ENCODE measurements around the gene YPEL3.
A peak's percentile ranks its signal among the peaks of the same experiment; 100 is the strongest.

The YPEL3 gene

GRCh38 chr16:30054451-30054850 lies 41.6 kb downstream of the YPEL3 start:
- Histone ChIP-seq H3K27ac (ENCODE audit: low read depth, low read length) (no peak overlapping the region), H3K4me1 (ENCODE audit: control insufficient read depth, insufficient read depth, low read length) (no peaks in the 10 kb centered on the region; the same call in 1 of the 2 replicates), H3K4me3 (ENCODE audit: low read depth, low read length) (no peak overlapping the region), H3K27me3 (ENCODE audit: control insufficient read depth, insufficient read depth, low read length) (no peaks in the 10 kb centered on the region), H3K9ac (ENCODE audit: low read length) (no peak overlapping the region), H3K36me3 (ENCODE audit: control insufficient read depth, insufficient read depth, low read length) (no peaks in the 10 kb centered on the region), H3K9me3 (ENCODE audit: control insufficient read depth, insufficient read depth, low read depth, low read length) (no peaks in the 10 kb centered on the region)

DNA sequence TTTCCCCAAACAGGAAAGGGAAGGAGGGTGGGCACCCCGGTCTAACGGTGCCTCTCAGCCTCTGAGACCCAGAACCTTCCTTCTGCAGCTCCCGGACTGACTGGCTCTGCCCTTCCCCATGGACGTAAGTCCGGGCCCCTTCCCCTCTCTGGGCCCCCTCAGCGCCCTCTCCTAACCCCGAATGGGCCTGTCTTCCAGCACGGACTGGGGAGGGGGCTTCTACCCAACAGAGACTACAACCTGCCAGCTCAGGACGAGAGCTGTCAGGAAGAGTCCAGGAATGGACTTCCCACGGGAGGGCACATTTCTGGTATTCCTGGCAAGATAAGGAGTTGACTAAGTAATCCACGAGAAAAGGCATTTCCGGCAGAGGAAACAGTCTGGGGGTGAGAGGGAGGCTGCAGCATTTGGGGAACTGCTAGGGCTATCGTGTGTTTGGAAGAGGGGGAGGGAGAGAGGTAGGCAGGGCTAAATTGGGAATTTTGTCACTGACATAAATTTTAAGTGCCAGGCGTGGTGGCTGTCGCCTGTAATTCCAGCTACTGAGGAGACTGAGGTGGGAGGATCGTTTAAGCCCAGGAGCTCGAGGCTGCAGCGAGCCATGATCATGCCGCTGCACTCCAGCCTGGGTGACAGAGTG lies 42.5 kb downstream of the YPEL3 start:
- Histone ChIP-seq H3K27ac (ENCODE audit: low read depth, low read length) (no peak overlapping the region), H3K9me3 (ENCODE audit: control insufficient read depth, insufficient read depth, low read depth, low read length) (no peaks in the 10 kb centered on the region), H3K4me1 (ENCODE audit: control insufficient read depth, insufficient read depth, low read length) (no peaks in the 10 kb centered on the region; the same call in 1 of the 2 replicates), H3K36me3 (ENCODE audit: control insufficient read depth, insufficient read depth, low read length) (no peaks in the 10 kb centered on the region), H3K4me3 (ENCODE audit: low read depth, low read length) (peak overlapping the region; percentile 79), H3K9ac (ENCODE audit: low read length) (peak overlapping the region; percentile 66), H3K27me3 (ENCODE audit: control insufficient read depth, insufficient read depth, low read length) (no peaks in the 10 kb centered on the region)

GRCh38 chr16:30052671-30053372 lies 43.2 kb downstream of the YPEL3 start:
- peak overlapping the region; percentile 66 for H3K9ac ChIP-seq (ENCODE audit: low read length)
- no peaks in the 10 kb centered on the region for H3K27me3 ChIP-seq (ENCODE audit: control insufficient read depth, insufficient read depth, low read length)
- H3K4me1 ChIP-seq (ENCODE audit: control insufficient read depth, insufficient read depth, low read length) = no peaks in the 10 kb centered on the region; the same call in 1 of the 2 replicates
- no peak overlapping the region for H3K27ac ChIP-seq (ENCODE audit: low read depth, low read length)
- H3K4me3 ChIP-seq (ENCODE audit: low read depth, low read length) = peak overlapping the region; percentile 79
- no peaks in the 10 kb centered on the region for H3K9me3 ChIP-seq (ENCODE audit: control insufficient read depth, insufficient read depth, low read depth, low read length)
- no peaks in the 10 kb centered on the region for H3K36me3 ChIP-seq (ENCODE audit: control insufficient read depth, insufficient read depth, low read length)

DNA sequence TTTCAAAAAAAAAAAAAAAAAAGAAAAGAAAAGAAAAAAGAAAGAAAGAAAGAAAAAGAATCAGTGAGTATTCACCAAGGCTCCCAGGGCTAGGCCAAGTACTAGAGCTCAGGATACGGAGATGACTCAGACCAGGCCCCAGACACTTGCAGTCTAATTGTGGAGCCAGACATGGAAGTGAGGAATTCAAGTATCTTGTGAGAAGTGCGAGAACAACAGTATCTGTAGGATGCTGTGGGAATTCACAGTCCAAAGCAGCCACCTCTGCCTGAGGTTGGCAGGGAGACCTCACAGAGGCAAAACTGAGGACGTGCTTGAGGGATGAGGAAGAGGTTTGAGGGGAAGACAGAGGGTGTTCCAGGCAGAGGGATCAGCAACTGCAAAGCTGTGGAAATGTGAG lies 44.5 kb downstream of the YPEL3 start:
- H3K9ac ChIP-seq (ENCODE audit: low read length) = no peak overlapping the region

DNA sequence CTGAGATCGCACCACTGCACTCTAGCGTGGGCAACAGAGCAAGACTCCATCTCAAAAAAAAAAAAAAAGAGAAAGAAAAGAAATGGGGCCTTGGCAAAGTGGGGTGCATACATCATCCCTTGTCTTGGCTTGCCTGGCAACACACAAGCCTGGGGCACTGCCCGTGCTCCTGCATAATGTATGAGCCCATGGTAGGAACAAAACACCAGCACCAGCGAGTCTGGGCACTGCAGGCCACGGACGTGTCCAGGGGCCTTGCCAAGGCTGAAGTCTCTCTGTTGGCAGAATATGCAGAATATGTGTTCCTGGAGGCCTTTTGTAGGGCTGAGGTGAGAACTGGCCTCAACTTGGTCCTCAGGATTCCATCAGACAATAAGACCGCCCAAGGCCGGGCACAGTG lies 46.1 kb downstream of the YPEL3 start:
- H3K27me3 ChIP-seq (ENCODE audit: control insufficient read depth, insufficient read depth, low read length) = no peaks in the 10 kb centered on the region
- H3K9ac ChIP-seq (ENCODE audit: low read length) = no peak overlapping the region
- no peak overlapping the region for H3K4me3 ChIP-seq (ENCODE audit: low read depth, low read length)
- no peaks in the 10 kb centered on the region; the same call in 1 of the 2 replicates for H3K4me1 ChIP-seq (ENCODE audit: control insufficient read depth, insufficient read depth, low read length)
- no peak overlapping the region for H3K27ac ChIP-seq (ENCODE audit: low read depth, low read length)
- no peaks in the 10 kb centered on the region for H3K36me3 ChIP-seq (ENCODE audit: control insufficient read depth, insufficient read depth, low read length)
- H3K9me3 ChIP-seq (ENCODE audit: control insufficient read depth, insufficient read depth, low read depth, low read length) = no peaks in the 10 kb centered on the region

More for the DNA sequence above, 44.5 kb downstream of the YPEL3 start:
- H3K27ac ChIP-seq (ENCODE audit: low read depth, low read length) = no peak overlapping the region
- H3K27me3 ChIP-seq (ENCODE audit: control insufficient read depth, insufficient read depth, low read length) = no peaks in the 10 kb centered on the region
- no peaks in the 10 kb centered on the region; the same call in 1 of the 2 replicates for H3K4me1 ChIP-seq (ENCODE audit: control insufficient read depth, insufficient read depth, low read length)
- H3K36me3 ChIP-seq (ENCODE audit: control insufficient read depth, insufficient read depth, low read length) = no peaks in the 10 kb centered on the region
- H3K9me3 ChIP-seq (ENCODE audit: control insufficient read depth, insufficient read depth, low read depth, low read length) = no peaks in the 10 kb centered on the region
- H3K4me3 ChIP-seq (ENCODE audit: low read depth, low read length) = no peak overlapping the region

DNA sequence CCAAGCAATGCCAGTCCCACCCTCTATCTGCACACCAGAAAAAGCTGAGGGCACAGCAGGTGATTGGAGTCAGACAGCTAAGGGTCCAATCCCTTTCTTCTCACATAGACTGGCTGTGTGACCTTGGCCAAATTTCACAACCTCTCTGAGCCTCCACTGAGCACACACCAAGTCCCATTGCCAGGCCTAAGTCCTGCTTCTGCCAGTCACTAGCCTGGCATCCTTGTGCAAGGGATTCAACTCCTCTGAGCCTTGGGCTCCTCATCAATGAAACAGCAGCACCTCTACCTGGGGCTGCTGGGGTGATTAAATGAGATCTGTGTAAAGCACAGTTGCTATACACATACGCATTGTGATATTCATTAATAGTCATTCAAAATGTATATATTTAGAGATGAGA lies 49.4 kb downstream of the YPEL3 start:
- Histone ChIP-seq H3K4me1 (ENCODE audit: control insufficient read depth, insufficient read depth, low read length) (no peaks in the 10 kb centered on the region; the same call in 1 of the 2 replicates), H3K36me3 (ENCODE audit: control insufficient read depth, insufficient read depth, low read length) (no peaks in the 10 kb centered on the region), H3K4me3 (ENCODE audit: low read depth, low read length) (no peak overlapping the region), H3K27ac (ENCODE audit: low read depth, low read length) (no peak overlapping the region), H3K9ac (ENCODE audit: low read length) (no peak overlapping the region), H3K27me3 (ENCODE audit: control insufficient read depth, insufficient read depth, low read length) (no peaks in the 10 kb centered on the region), H3K9me3 (ENCODE audit: control insufficient read depth, insufficient read depth, low read depth, low read length) (no peaks in the 10 kb centered on the region)

DNA sequence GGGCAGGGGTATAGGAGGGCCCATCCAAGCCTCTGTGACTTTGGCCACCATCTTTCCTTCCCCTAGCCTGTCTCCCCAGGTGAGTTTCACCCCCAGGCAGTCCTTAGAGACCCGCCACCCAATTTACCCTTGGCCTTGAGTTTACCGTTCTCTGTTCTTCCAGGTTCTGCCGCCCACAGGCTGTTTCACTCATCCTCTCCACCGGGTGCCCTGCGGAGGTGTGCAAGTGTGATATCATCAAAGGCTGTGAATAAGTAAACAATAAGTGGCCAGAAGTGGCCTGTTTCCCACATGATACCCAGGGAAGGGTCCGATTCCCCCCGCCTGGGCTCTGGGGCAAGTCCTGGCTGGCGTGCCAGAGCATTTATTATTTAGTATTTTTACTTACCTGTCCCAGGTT lies 49.8 kb downstream of the YPEL3 start:
- H3K9ac ChIP-seq (ENCODE audit: low read length) = no peak overlapping the region
- no peaks in the 10 kb centered on the region for H3K9me3 ChIP-seq (ENCODE audit: control insufficient read depth, insufficient read depth, low read depth, low read length)
- H3K27ac ChIP-seq (ENCODE audit: low read depth, low read length) = no peak overlapping the region
- H3K27me3 ChIP-seq (ENCODE audit: control insufficient read depth, insufficient read depth, low read length) = no peaks in the 10 kb centered on the region
- no peak overlapping the region for H3K4me3 ChIP-seq (ENCODE audit: low read depth, low read length)
- H3K4me1 ChIP-seq (ENCODE audit: control insufficient read depth, insufficient read depth, low read length) = no peaks in the 10 kb centered on the region
- H3K36me3 ChIP-seq (ENCODE audit: control insufficient read depth, insufficient read depth, low read length) = no peaks in the 10 kb centered on the region

Data from HUES6 (cell line).